ENCODE measurements around the gene C1QTNF1. TPM values are rescaled to one million over a fixed set of nuclear protein-coding genes. Genes with fewer than 3 reads are reported as not detected.
A peak's percentile ranks its signal among the peaks of the same experiment; 100 is the strongest.

Gene C1QTNF1
- total RNA-seq, 2 donors from 2014 or later: 125 to 401 TPM

DNA sequence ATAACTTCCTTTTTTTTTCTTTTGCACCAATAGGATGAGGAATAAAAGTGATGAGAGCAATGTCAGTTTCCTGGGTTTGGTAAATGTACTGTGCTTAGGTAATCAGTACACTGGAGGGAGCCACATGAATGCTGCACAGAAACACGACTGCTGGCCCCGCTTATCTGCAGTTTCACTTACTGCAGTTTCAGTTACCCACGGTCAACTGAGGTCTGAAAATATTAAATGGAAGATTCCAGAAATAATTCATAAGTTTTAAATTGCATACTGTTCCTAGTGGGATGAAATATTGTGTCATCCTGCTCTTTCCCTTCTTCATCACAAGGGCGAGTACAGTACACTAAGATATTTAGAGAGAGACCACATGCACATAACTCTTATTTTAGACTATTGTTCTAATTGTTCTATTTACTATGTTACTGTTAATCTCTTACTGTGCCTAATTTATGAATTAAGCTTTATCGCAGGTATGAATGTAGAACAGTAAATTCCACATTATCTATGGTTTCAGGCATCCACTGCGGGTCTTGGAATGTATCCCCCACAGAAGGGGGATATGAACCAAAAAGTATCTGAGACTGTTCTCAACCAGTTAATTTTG is 37.8 kb upstream of the C1QTNF1 start:
- H3K27ac ChIP-seq: peak overlapping the region; percentile 79 to 80
- peak overlapping the region; percentile 29 to 49 for H3K4me3 ChIP-seq
- no peaks in the 10 kb centered on the region for H3K27me3 ChIP-seq
- peaks cover 9% of the 10 kb centered on the region for H3K36me3 ChIP-seq
- H3K9me3 ChIP-seq: no peaks in the 10 kb centered on the region
- TF ChIP-seq, protein P1, sequence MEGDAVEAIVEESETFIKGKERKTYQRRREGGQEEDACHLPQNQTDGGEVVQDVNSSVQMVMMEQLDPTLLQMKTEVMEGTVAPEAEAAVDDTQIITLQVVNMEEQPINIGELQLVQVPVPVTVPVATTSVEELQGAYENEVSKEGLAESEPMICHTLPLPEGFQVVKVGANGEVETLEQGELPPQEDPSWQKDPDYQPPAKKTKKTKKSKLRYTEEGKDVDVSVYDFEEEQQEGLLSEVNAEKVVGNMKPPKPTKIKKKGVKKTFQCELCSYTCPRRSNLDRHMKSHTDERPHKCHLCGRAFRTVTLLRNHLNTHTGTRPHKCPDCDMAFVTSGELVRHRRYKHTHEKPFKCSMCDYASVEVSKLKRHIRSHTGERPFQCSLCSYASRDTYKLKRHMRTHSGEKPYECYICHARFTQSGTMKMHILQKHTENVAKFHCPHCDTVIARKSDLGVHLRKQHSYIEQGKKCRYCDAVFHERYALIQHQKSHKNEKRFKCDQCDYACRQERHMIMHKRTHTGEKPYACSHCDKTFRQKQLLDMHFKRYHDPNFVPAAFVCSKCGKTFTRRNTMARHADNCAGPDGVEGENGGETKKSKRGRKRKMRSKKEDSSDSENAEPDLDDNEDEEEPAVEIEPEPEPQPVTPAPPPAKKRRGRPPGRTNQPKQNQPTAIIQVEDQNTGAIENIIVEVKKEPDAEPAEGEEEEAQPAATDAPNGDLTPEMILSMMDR (IDR thresholded peaks at IDR 0.05): peak in 1 of 2 donors; percentile 62
- DNase-seq (ENCODE audit: low spot score): peak; percentile 74
- H3K4me1 ChIP-seq: peaks cover 0 to 26% of the 10 kb centered on the region in 2 donors

DNA sequence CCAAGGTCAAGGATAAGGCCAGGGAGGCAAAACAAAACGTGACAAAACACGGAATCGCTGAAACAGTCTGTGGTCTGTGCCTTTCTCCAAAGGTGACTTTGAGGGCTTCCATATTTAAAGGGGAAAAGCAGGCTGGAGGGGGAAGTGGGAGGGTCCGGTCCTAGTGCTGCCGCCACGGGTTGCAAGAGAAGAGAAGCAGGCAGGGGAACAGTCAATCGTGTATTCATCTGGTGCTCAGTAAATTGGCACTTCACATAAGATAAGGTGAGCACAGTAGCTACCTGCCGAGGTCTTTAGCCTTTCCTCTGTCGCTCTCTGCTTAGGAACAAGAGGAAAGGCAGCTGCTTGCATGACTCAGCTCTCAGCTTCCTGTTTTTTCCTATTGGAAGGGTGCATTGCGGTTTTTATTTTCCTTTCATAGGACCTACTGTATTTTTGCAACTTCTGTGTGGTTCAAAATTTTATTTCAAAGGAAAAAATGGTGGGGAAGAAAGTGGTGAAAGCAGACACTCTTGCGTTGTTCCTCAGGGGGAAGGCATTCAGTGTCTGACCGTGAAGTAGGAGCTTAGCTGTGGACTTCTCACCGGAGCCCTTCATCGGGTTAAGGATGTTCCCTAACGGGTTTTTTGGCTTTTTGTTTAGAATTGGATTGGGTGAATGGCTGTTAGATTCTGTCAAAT is 37.2 kb upstream of the C1QTNF1 start:
- Histone ChIP-seq H3K4me3 (peak overlapping the region; percentile 29 to 49), H3K9me3 (no peaks in the 10 kb centered on the region), H3K36me3 (peaks cover 16% of the 10 kb centered on the region), H3K27me3 (no peaks in the 10 kb centered on the region), H3K4me1 (peaks cover 0 to 26% of the 10 kb centered on the region in 2 donors), H3K27ac (peak overlapping the region; percentile 79 to 80)
- DNase-seq (ENCODE audit: low spot score): no peak
- TF ChIP-seq, protein P1 (IDR thresholded peaks at IDR 0.05): peak in 1 of 2 donors; percentile 10

DNA sequence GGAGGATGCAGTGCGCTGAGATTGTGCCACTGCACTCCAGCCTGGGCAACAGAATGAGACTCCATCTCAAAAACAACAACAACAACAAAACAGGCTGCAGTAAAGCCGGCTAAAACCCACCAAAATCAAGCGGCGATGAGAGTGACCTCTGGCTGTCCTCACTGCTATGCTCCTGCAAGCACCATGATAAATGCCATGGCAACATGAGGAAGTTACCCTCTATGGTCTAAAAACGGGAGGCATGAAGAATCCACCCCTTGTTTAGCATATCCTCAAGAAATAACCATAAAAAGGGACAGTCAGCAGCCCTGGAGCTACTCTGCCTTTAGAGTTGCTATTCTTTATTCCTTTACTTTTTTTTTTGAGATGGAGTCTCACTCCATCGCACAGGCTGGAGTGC is 35.8 kb upstream of the C1QTNF1 start:
- DNase-seq (ENCODE audit: low spot score): no peak

DNA sequence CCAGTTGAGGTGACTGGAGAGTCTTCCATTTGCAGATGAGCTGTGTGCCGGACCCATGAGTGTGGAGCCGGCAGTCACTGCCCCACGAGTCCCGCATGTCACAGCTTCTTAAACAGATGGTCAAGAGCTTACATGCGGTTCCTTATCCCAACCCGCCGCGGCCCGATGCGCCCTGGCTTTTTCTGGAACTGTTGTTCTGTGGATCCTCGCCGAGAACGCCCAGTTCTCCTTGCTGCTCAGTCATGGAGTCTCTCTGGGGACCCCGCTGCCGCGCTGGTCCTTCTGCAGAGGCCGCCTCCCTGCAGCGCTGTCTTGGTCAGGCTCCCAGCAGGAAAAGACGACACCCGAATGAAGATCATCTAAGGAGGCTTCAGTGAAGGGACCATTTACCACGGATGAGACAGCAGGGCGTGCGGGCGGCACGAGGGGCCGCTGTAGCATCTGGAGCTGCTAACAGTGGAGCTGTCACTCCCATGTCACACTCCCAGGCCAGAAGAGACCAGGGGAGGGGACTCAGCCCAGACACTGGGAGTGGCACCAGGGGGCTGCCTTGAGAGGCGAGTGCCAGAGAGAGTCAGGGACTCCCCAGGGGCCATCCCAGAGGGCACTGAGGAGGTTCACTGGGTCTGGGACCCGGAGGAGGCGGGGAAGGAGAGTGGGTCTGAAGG is 33.5 kb upstream of the C1QTNF1 start:
- H3K27me3 ChIP-seq: no peaks in the 10 kb centered on the region
- no peak for DNase-seq (ENCODE audit: low spot score)
- H3K4me1 ChIP-seq: peaks cover 0 to 31% of the 10 kb centered on the region in 2 donors
- no peak overlapping the region for H3K4me3 ChIP-seq
- peaks cover 29% of the 10 kb centered on the region for H3K36me3 ChIP-seq
- no peaks in the 10 kb centered on the region for H3K9me3 ChIP-seq
- TF ChIP-seq, protein P1 (IDR thresholded peaks at IDR 0.05): no peak
- H3K27ac ChIP-seq: no peak overlapping the region

More for the DNA sequence above, 35.8 kb upstream of the C1QTNF1 start:
- TF ChIP-seq, protein P1 (IDR thresholded peaks at IDR 0.05): no peak
- Histone ChIP-seq H3K9me3 (no peaks in the 10 kb centered on the region), H3K36me3 (peaks cover 28% of the 10 kb centered on the region), H3K27me3 (no peaks in the 10 kb centered on the region), H3K27ac (peak overlapping the region; percentile 79 to 80), H3K4me1 (peaks cover 0 to 28% of the 10 kb centered on the region in 2 donors), H3K4me3 (no peak overlapping the region)

DNA sequence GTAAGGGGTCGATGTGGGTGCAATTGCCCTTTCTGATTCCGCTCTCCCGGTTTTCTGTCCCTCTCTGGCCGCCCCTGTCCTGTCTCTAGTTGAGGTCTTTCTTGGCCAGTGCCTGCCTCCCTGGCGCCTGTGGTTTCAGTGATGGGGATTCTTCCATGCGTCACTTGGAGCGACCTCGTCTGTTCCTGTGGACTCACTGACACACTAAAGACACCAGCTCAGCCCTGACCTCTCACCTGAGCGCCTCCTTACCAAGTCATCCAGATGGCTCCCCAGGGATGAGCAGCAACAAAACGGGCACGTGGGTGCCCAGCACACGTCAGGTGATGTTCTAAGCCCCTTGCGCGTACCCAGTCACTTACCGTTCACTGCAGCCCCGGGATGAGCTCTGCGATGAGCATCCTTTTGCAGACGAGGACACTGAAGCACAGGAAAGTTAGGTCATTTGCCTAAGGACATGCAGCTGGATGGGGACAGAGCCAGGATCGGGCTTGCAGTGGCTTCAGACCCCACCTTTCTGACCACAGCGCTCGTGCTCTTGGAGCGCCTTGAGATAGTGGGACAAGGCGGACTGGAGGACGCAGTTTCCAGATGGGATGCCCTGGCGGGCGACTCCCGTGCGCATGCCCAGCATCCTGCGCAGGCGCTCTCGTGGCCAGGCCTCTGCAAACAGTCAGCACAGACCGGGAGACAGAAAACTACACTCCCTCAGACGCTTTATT is 32.8 kb upstream of the C1QTNF1 start:
- no peak for DNase-seq (ENCODE audit: low spot score)
- Histone ChIP-seq H3K27me3 (no peaks in the 10 kb centered on the region), H3K27ac (no peak overlapping the region), H3K36me3 (peaks cover 36% of the 10 kb centered on the region), H3K4me1 (peaks cover 0 to 28% of the 10 kb centered on the region in 2 donors), H3K4me3 (no peak overlapping the region), H3K9me3 (no peaks in the 10 kb centered on the region)
- TF ChIP-seq, protein P1 (IDR thresholded peaks at IDR 0.05): no peak

Data from right atrium auricular region (tissue), 2 donors.